Parathyroid adenoma (tissue), 2 donors: ENCODE data around the gene RBPMS2.

ENCODE experiments used
- H2AFZ ChIP-seq: fragments of 300-600 bp; sonication (generic); one replicate; pipeline ENCODE4 v1.7.0; 2017; ENCODE audit warnings: antibody characterized with exemption, mild to moderate bottlenecking
- H3K27ac ChIP-seq: fragments of 300-600 bp; sonication (generic); one replicate; pipeline ENCODE4 v1.7.0; 2017
- H3K27me3 ChIP-seq: fragments of 300-600 bp; sonication (generic); one replicate; pipeline ENCODE4 v1.7.0; 2017; ENCODE audit warnings: low read length; ENCODE audit not compliant: control insufficient read depth, insufficient read depth
- H3K36me3 ChIP-seq: fragments of 300-600 bp; sonication (generic); one replicate; pipeline ENCODE4 v1.7.0; 2017; ENCODE audit warnings: low read length; ENCODE audit not compliant: control insufficient read depth, insufficient read depth
- H3K4me1 ChIP-seq: fragments of 300-600 bp; sonication (generic); one replicate; pipeline ENCODE4 v1.7.0; 2017; ENCODE audit warnings: control low read depth
- H3K4me2 ChIP-seq: fragments of 300-600 bp; sonication (generic); one replicate; pipeline ENCODE4 v1.7.0; 2017; ENCODE audit warnings: low read length
- H3K4me3 ChIP-seq: fragments of 300-600 bp; sonication (generic); one replicate; pipeline ENCODE4 v1.7.0; 2017; ENCODE audit warnings: low read depth, low read length
- H3K79me2 ChIP-seq: fragments of 300-600 bp; sonication (generic); one replicate; pipeline ENCODE4 v1.7.0; 2017; ENCODE audit warnings: control low read depth
- H3K9ac ChIP-seq: fragments of 300-600 bp; sonication (generic); one replicate; pipeline ENCODE4 v1.7.0; 2017; ENCODE audit warnings: mild to moderate bottlenecking
- H3K9me3 ChIP-seq: fragments of 300-600 bp; sonication (generic); one replicate; pipeline ENCODE4 v1.7.0; 2017; ENCODE audit warnings: low read length; ENCODE audit not compliant: control insufficient read depth
- TF ChIP-seq, protein P1 (sequence below): fragments of 300-600 bp; sonication (generic); IDR thresholded peaks from one replicate; pipeline ENCODE4 v1.7.0; 2017; ENCODE audit warnings: antibody characterized with exemption, mild to moderate bottlenecking
- donor health status: primary hyperparathyroidism.

The RBPMS2 gene

DNA sequence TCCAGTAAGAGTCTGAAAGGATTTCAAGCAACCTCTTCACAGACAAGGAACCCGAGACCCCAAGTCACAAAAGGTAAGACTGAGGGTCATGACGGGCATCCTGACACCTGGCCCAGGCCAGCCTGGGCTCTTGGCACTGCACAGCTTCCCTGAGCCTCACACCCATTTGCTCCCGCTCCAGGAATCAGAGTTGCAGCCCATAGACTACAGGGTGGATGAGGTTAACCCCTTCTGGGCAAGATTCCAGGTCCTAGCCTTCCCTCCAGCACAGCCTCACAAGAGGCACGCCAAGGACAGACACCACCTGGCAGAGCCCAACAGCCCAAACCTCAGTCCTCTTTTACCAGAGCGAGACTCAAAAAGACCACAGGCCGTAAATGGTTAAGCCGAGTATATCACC, 36.2 kb downstream of the RBPMS2 start:
- Histone ChIP-seq H3K9ac (no peak overlapping the region), H3K27ac (no peak overlapping the region), H3K4me1 (no peaks in the 10 kb centered on the region), H2AFZ (no peak overlapping the region), H3K79me2 (no peaks in the 10 kb centered on the region), H3K9me3 (no peaks in the 10 kb centered on the region), H3K4me2 (no peak overlapping the region), H3K4me3 (no peak overlapping the region), H3K36me3 (no peaks in the 10 kb centered on the region), H3K27me3 (no peaks in the 10 kb centered on the region)
- TF ChIP-seq, protein P1, sequence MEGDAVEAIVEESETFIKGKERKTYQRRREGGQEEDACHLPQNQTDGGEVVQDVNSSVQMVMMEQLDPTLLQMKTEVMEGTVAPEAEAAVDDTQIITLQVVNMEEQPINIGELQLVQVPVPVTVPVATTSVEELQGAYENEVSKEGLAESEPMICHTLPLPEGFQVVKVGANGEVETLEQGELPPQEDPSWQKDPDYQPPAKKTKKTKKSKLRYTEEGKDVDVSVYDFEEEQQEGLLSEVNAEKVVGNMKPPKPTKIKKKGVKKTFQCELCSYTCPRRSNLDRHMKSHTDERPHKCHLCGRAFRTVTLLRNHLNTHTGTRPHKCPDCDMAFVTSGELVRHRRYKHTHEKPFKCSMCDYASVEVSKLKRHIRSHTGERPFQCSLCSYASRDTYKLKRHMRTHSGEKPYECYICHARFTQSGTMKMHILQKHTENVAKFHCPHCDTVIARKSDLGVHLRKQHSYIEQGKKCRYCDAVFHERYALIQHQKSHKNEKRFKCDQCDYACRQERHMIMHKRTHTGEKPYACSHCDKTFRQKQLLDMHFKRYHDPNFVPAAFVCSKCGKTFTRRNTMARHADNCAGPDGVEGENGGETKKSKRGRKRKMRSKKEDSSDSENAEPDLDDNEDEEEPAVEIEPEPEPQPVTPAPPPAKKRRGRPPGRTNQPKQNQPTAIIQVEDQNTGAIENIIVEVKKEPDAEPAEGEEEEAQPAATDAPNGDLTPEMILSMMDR, result no peak

DNA sequence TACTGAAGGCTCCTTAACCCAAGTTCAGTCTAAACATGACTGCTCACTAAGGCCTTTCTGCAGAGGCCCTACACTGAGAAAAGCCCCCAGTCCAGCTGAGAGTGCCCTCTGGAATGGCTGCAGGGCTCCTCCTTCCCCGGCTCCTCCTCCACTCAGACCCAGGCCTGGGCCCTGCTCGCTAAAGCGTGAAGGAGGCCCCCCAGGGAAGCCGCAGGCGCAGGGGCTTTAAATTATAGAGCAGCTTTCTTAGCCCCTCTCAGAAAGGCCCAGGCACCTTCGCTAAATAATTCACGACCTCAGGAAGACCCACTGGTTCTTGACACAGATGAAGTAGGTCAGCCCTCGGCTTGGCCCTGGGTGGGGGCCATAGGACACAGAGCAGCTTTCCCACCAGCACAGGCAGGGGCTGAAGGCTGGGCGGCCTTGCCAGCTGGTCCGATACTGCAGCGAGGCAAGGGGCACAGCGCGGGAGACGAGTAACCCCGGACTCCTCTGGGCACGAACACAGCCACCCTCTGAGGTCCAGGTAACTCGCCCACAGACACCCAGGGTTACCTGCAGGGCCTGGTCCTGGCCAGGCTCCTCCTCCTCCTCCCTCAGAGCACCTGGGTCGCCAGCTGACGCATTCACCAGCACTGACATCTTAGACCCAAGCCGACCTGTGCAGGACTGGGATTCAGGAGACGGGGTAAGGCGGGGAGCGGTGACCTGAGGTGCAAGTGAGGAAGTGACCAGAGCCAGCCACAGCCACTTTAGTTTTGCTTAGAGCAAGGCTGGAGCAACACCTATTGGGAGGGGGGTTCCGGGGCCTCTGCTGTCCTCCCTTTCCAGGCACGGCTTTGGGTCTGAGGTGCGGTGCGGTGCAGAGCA, 36.9 kb downstream of the RBPMS2 start:
- H3K4me1 ChIP-seq, result no peaks in the 10 kb centered on the region
- no peaks in the 10 kb centered on the region for H3K27me3 ChIP-seq
- H2AFZ ChIP-seq, result no peak overlapping the region
- H3K4me3 ChIP-seq, result no peak overlapping the region
- no peak overlapping the region for H3K9ac ChIP-seq
- H3K36me3 ChIP-seq, result no peaks in the 10 kb centered on the region
- H3K9me3 ChIP-seq, result no peaks in the 10 kb centered on the region
- no peak overlapping the region for H3K27ac ChIP-seq
- TF ChIP-seq, protein P1, result no peak
- H3K4me2 ChIP-seq, result no peak overlapping the region
- no peaks in the 10 kb centered on the region for H3K79me2 ChIP-seq

DNA sequence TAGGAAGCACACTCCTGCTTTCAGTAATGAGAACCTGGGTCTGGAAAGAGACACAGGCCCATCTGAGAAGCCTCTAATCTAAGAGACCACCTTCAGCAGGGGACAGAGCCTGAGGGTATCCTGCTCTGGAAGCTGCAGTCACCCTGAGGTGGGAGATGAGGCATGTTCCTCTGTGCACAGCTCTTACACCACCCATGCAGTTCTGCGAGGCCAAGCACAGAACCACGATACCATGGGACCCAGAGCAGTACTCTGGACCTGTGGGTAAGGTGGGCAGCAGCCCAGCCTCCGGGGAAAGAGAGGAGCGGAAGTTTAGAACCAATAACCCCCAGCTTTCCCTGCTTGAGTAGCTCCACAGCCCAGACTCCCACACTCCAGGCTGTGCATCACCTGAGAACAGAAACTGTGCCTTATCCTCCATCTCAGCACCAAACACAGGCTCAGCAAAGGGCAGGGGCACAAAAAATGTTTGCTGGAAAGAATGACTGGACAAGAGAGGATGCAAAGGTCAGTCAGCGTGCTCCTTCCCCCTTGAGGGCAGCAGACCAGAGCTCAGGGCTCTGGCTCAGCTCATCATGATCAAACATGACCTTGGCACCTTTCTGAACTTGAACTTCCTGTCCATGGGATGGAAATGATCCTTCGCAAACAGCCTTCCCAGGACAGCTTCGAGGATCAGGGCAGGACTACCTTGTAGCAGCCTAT, 43.1 kb downstream of the RBPMS2 start:
- H3K4me3 ChIP-seq, result no peak overlapping the region
- H3K4me1 ChIP-seq, result no peaks in the 10 kb centered on the region
- H3K9me3 ChIP-seq, result no peaks in the 10 kb centered on the region
- no peaks in the 10 kb centered on the region for H3K27me3 ChIP-seq
- no peak overlapping the region for H3K27ac ChIP-seq
- TF ChIP-seq, protein P1, result no peak
- no peaks in the 10 kb centered on the region for H3K36me3 ChIP-seq
- H3K79me2 ChIP-seq, result no peaks in the 10 kb centered on the region
- no peak overlapping the region for H3K9ac ChIP-seq
- no peak overlapping the region for H3K4me2 ChIP-seq
- H2AFZ ChIP-seq, result no peak overlapping the region

DNA sequence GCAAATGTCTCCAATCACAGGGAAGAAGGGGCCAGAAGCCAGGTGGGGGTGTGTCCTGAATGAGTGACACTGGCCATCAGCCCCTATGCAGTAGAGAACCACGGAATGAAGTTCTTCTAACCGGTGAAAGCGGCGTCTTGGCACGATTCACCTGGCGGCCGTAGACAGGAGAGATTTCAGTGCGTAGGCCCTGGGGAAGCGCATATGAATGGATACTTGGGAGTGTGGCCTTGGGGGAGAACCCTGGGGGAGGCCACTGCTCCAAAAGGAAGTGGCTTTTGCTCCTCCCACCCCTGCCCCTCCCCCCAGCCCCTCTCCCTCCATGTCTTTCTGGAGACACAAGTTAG, 43.6 kb downstream of the RBPMS2 start:
- Histone ChIP-seq H3K4me2 (no peak overlapping the region), H3K9ac (no peak overlapping the region), H3K4me3 (no peak overlapping the region), H3K27me3 (no peaks in the 10 kb centered on the region), H2AFZ (no peak overlapping the region), H3K79me2 (no peaks in the 10 kb centered on the region), H3K27ac (no peak overlapping the region), H3K9me3 (no peaks in the 10 kb centered on the region), H3K36me3 (no peaks in the 10 kb centered on the region), H3K4me1 (no peaks in the 10 kb centered on the region)
- TF ChIP-seq, protein P1, result no peak
